GM12878 (cell line): Measurements from ENCODE around the gene TSHZ1. TPM values are rescaled to one million over a fixed set of nuclear protein-coding genes. Genes with fewer than 3 reads are reported as not detected.

Experiments
- ATAC-seq: fragments of 200-7000 bp; cut with Tn5 transposase; 3 replicates; pipeline ENCODE4 v1.9.1; 2020; ENCODE audit warnings: mild to moderate bottlenecking, moderate library complexity
- BruUV-seq: library from RNA; stranded (reverse); fragments of 400-500 nt; replicated peaks from 2 replicates; lab custom pipeline; 2021; lab: Mats Ljungman, UMichigan
- CTCF ChIA-PET: fragments of 300-600 bp; sonication (Branson Sonifier 250); formaldehyde crosslinking; extraction: SDS; loops from one replicate; lab custom pipeline; 2021; ENCODE audit warnings: inconsistent platforms; lab: Yijun Ruan, JAX
- POLR2A ChIA-PET: fragments of 350-600 bp; formaldehyde crosslinking; extraction: SDS; loops from one replicate; lab custom pipeline; 2021; ENCODE audit warnings: inconsistent platforms; lab: Charles Lee
- RAD21 ChIA-PET: fragments of 300-600 bp; sonication (Branson Sonifier 250); formaldehyde crosslinking; loops from one replicate; lab custom pipeline; 2023; ENCODE audit warnings: antibody characterized with exemption; ENCODE audit not compliant: unreplicated experiment; lab: Charles Lee
- SMC1A ChIA-PET: fragments of 300-600 bp; sonication (Branson Sonifier 250); formaldehyde crosslinking; loops from one replicate; lab custom pipeline; 2023; ENCODE audit not compliant: unreplicated experiment, uncharacterized antibody; lab: Charles Lee
- DNase-seq: peaks from one replicate; pipeline ENCODE4 v3.0.0-alpha.2; 2011; ENCODE audit warnings: low read depth, low spot score
- FAIRE-seq: peaks from 3 replicates; lab custom pipeline; 2011; peaks lifted over from hg19 to GRCh38; lab: Jason Lieb, UNC
- H2AFZ ChIP-seq: 2 replicates; pipeline ENCODE4 v1.6.0; 2011; ENCODE audit warnings: low read depth, low read length, control low read depth; ENCODE audit not compliant: control insufficient read depth
- H3K27ac ChIP-seq: 2 replicates; pipeline ENCODE4 v1.5.1; 2011; ENCODE audit warnings: control low read depth; ENCODE audit not compliant: control insufficient read depth, insufficient read depth
- H3K27me3 ChIP-seq, 2 experiments: replicated peaks in 1 of 2; 2 replicates each; pipeline versions ENCODE4 v1.6.0 to v1.6.1; 2011; ENCODE audit warnings: low read length in 1 of 2; ENCODE audit not compliant: control insufficient read depth in 2 of 2, insufficient read depth in 2 of 2
- H3K36me3 ChIP-seq, 2 experiments: 2 replicates each; pipeline ENCODE4 v1.5.1; 2011; ENCODE audit warnings: low read length in 1 of 2; ENCODE audit not compliant: control insufficient read depth in 2 of 2, insufficient read depth in 2 of 2
- H3K4me1 ChIP-seq: 2 replicates; pipeline ENCODE4 v1.6.1; 2011; ENCODE audit warnings: mild to moderate bottlenecking, low read length, moderate library complexity, mixed read lengths; ENCODE audit not compliant: control insufficient read depth, insufficient read depth
- H3K4me2 ChIP-seq: 2 replicates; pipeline ENCODE4 v1.6.0; 2011; ENCODE audit warnings: control low read depth; ENCODE audit not compliant: control insufficient read depth, insufficient read depth
- H3K4me3 ChIP-seq: fragments of 200-600 bp; sonication (generic); 2 replicates; pipeline ENCODE4 v1.5.1; 2016
- H3K79me2 ChIP-seq: 2 replicates; pipeline ENCODE4 v1.6.0; 2011; ENCODE audit warnings: low read length; ENCODE audit not compliant: control insufficient read depth, insufficient read depth
- H3K9ac ChIP-seq: 2 replicates; pipeline ENCODE4 v1.8.0; 2011; ENCODE audit warnings: low read length, control low read depth, mixed read lengths; ENCODE audit not compliant: control insufficient read depth, insufficient read depth
- H3K9me3 ChIP-seq: replicated peaks from 3 replicates; pipeline ENCODE4 v1.5.1; 2011; ENCODE audit warnings: mild to moderate bottlenecking, low read length; ENCODE audit not compliant: control insufficient read depth, insufficient read depth
- H4K20me1 ChIP-seq: 2 replicates; pipeline ENCODE4 v1.6.0; 2011; ENCODE audit not compliant: control insufficient read depth, insufficient read depth
- CTCF ChIP-seq, 3 experiments: IDR thresholded peaks in 2 of 3; conservative IDR thresholded peaks in 1 of 3; 2 replicates each; pipeline ENCODE4 v1.5.1; 2011; ENCODE audit warnings: low read depth in 3 of 3, low read length in 3 of 3, mild to moderate bottlenecking in 3 of 3, control low read depth in 2 of 3, moderate library complexity in 2 of 3, inconsistent platforms in 1 of 3, mixed read lengths in 1 of 3; ENCODE audit not compliant: control insufficient read depth in 2 of 3, insufficient read depth in 1 of 3; ENCODE audit errors: extremely low read depth in 1 of 3
- ZNF384 ChIP-seq: IDR thresholded peaks from 2 replicates; pipeline ENCODE4 v1.6.1; 2012; ENCODE audit warnings: low read depth, mild to moderate bottlenecking, low read length, improper control_type of control experiment, borderline replicate concordance
- ZNF687 ChIP-seq: fragments of 450-650 bp; IDR thresholded peaks from 2 replicates; pipeline ENCODE4 v1.6.1; 2017; ENCODE audit warnings: mild to moderate bottlenecking, moderate library complexity
- WGBS: methylation state at CpG from one replicate; pipeline ENCODE4 v1.1.6; 2016; ENCODE audit warnings: low lambda C conversion rate; ENCODE audit not compliant: insufficient replicate concordance, insufficient coverage; ENCODE audit errors: missing lambda C conversion rate; 5-methylcytosine and 5-hydroxymethylcytosine counted together
- in situ Hi-C: fragments of 300-500 bp; cut with MboI; formaldehyde crosslinking; loops from 9 replicates; pipeline ENCODE4 v1.14.3; 2018; ENCODE audit warnings: mixed read lengths
- intact Hi-C: fragments of 100-400 bp; cut with micrococcal nuclease; formaldehyde crosslinking; loops from one replicate; pipeline ENCODE4 v1.14.2; 2022; ENCODE audit not compliant: unreplicated experiment
- polyA plus RNA-seq, 11 experiments: library from polyadenylated mRNA; depleted of rRNA in 4 of 11; unstranded in 6 of 11; stranded (reverse) in 5 of 11; fragments of >200 nt; fragmentation: Nextera tagmentation in 4 of 11; fragmentation: Illumina TruSeq in 1 of 11; extraction: Ambion mirVana in 4 of 11; extraction: Trizol in 1 of 11; gene quantifications; 1 replicate in 1 of 11; 2 replicates in 10 of 11; pipeline versions ENCODE4 v1.2.1 to v1.2.3, GENCODE V29; 2011 to 2016; ENCODE audit warnings: inconsistent platforms in 2 of 11, missing spikeins in 2 of 11, low read depth in 1 of 11
- total RNA-seq, 4 experiments: library from RNA; depleted of rRNA in 3 of 4; stranded (reverse); fragments of >200 nt in 3 of 4; fragmentation: Illumina TruSeq in 1 of 4; extraction: Trizol in 1 of 4; gene quantifications; 2 replicates each; pipeline versions ENCODE4 v1.2.1 to v1.2.3, GENCODE V29; 2013 to 2021

TSHZ1 gene
- total and polyA plus RNA-seq, 10 of the 15 experiments (the other 5 are each of a cell fraction or from before 2014, with no cell fraction given), result 2.2 to 15.2 (median 5.1) TPM

DNA sequence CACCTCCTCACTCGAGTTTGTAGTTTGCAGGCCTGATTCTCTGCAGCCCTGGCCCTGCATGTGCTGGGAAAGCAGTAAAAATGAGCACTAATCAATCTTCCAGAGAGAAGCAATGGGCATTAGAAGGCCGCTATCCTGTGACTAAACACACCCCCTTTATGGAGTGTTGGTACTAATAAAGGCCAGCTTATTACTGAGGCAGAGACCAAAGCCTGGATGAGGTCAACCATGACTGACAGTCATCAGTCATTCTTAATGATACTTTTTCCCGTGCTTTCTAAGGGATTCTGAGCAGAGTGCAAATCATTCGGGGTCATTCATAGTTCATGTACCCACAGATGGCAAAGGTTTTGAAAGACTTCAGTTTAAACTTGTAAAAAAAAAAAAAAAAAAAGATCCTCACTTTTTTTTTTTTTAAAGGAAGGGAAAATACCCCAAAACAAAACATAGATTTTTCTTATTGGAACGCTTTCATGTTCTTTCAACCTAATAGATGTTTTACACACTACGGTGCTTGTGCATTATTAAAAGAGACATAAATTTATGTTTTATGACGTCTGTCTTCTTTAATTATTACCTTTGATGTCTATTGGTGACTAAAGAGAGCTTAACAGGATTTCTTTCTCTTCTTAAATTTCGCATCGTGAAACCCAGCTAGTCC is 13.2 kb downstream of the TSHZ1 start:
- ChIA-PET RAD21 (no interaction called here), POLR2A (interaction anchor here (0.7 kb wide), 1 partner anchor 51 kb away, joined by 6 read pairs; no protein-coding TSS in a partner anchor), CTCF (no interaction called here), SMC1A (interaction anchor here (1.1 kb wide), 1 partner anchor 9 kb away, joined by 3 read pairs; no protein-coding TSS in a partner anchor)
- DNase-seq (no peak), ATAC-seq (no peak; the same call in 2 of the 3 replicates), FAIRE-seq (no peak)
- no peak overlapping the region for H3K9ac ChIP-seq
- intact Hi-C loops, result no loop called here
- no peak overlapping the region for H3K4me2 ChIP-seq
- H3K4me1 ChIP-seq, result peaks cover 5% of the 10 kb centered on the region
- in situ Hi-C loops, result loop anchor here (25.0 kb wide), 1 partner anchor 1888 kb away; no protein-coding TSS in a partner anchor
- H3K36me3 ChIP-seq, result no peaks in the 10 kb centered on the region; a peak in 1 of 4 replicates
- H3K27ac ChIP-seq, result no peak overlapping the region
- no peak overlapping the region for H2AFZ ChIP-seq
- no peaks in the 10 kb centered on the region for H3K9me3 ChIP-seq
- H3K27me3 ChIP-seq, result no peaks in the 10 kb centered on the region
- 87% methylated on average over 9 of the region's 9 CpGs for WGBS
- no peaks in the 10 kb centered on the region for H4K20me1 ChIP-seq
- H3K4me3 ChIP-seq, result no peak overlapping the region
- no TSS peak for BruUV-seq
- H3K79me2 ChIP-seq, result no peaks in the 10 kb centered on the region; the same call in none of the 2 replicates
- TF ChIP-seq ZNF687 (no peak), ZNF384 (peak; percentile 31; the same call in 1 of the 2 replicates), CTCF (IDR thresholded peaks at IDR 0.05 in 2 of 3, conservative IDR thresholded peaks at IDR 0.05 in 1 of 3; ENCODE audit: control insufficient read depth in 2 of 3, extremely low read depth in 1 of 3, insufficient read depth in 1 of 3, low read depth in 3 of 3, low read length in 3 of 3) (no peak)
- TF ChIP-seq, all 136 proteins: peak for 1
